Nephron (organoid): ENCODE results near the gene LTF.

Source experiments
- H3K27ac Mint-ChIP-seq, 3 experiments: 2 replicates each; pipeline ENCODE4 v1.8.0; 2020; ENCODE audit warnings: mixed read lengths in 3 of 3, mild to moderate bottlenecking in 2 of 3, moderate library complexity in 1 of 3
- H3K27me3 Mint-ChIP-seq: 2 replicates; pipeline ENCODE4 v1.8.0; 2021; ENCODE audit warnings: low read depth, mild to moderate bottlenecking, moderate library complexity, mixed read lengths
- H3K36me3 Mint-ChIP-seq: 2 replicates; pipeline ENCODE4 v1.8.0; 2020; ENCODE audit warnings: low read depth, mixed read lengths
- H3K4me1 Mint-ChIP-seq: 2 replicates; pipeline ENCODE4 v1.8.0; 2020; ENCODE audit warnings: mixed read lengths
- H3K4me3 Mint-ChIP-seq, 3 experiments: 2 replicates each; pipeline ENCODE4 v1.8.0; 2020; ENCODE audit warnings: mild to moderate bottlenecking in 3 of 3, mixed read lengths in 3 of 3, moderate library complexity in 2 of 3
- H3K9me3 Mint-ChIP-seq: 2 replicates; pipeline ENCODE4 v1.8.0; 2020; ENCODE audit warnings: mixed read lengths
- CTCF ChIP-seq, 3 experiments: fragments of 200-600 bp; sonication (generic); IDR thresholded peaks; one replicate each; pipeline ENCODE4 v1.5.0; 2021; ENCODE audit warnings: antibody characterized with exemption in 3 of 3; ENCODE audit not compliant: unreplicated experiment in 3 of 3

LTF gene

GRCh38 chr3:46478341-46478740 is 13.6 kb upstream of the LTF start:
- Mint-ChIP-seq H3K27me3 (peaks cover 31% of the 10 kb centered on the region), H3K36me3 (no peaks in the 10 kb centered on the region)

GRCh38 chr3:46477756-46478155 is 13.1 kb upstream of the LTF start:
- Mint-ChIP-seq H3K4me3 (no peak overlapping the region), H3K27me3 (peaks cover 35% of the 10 kb centered on the region), H3K36me3 (no peaks in the 10 kb centered on the region), H3K27ac (no peak overlapping the region), H3K9me3 (peaks cover 15% of the 10 kb centered on the region), H3K4me1 (no peaks in the 10 kb centered on the region)
- TF ChIP-seq CTCF (IDR thresholded peaks at IDR 0.05; ENCODE audit: unreplicated experiment in 3 of 3) = no peak

More at GRCh38 chr3:46478341-46478740, 13.6 kb upstream of the LTF start:
- Mint-ChIP-seq H3K4me3 (no peak overlapping the region), H3K27ac (no peak overlapping the region), H3K9me3 (peaks cover 15% of the 10 kb centered on the region), H3K4me1 (peaks cover 4% of the 10 kb centered on the region)
- TF ChIP-seq CTCF (IDR thresholded peaks at IDR 0.05; ENCODE audit: unreplicated experiment in 3 of 3) = no peak

- Mint-ChIP-seq H3K27me3 (peaks cover 40% of the 10 kb centered on the region), H3K27ac (no peak overlapping the region), H3K9me3 (peaks cover 15% of the 10 kb centered on the region), H3K36me3 (no peaks in the 10 kb centered on the region), H3K4me1 (no peaks in the 10 kb centered on the region), H3K4me3 (no peak overlapping the region)
- no peak for TF ChIP-seq CTCF (IDR thresholded peaks at IDR 0.05; ENCODE audit: unreplicated experiment in 3 of 3)
Observed at GRCh38 chr3:46477145-46477544, 12.4 kb upstream of the LTF start.

GRCh38 chr3:46472736-46473135 is 8.0 kb upstream of the LTF start:
- TF ChIP-seq CTCF (IDR thresholded peaks at IDR 0.05; ENCODE audit: unreplicated experiment in 3 of 3) = no peak
- Mint-ChIP-seq H3K27me3 (peaks cover 36% of the 10 kb centered on the region), H3K4me1 (peaks cover 6% of the 10 kb centered on the region), H3K4me3 (no peak overlapping the region), H3K27ac (no peak overlapping the region), H3K36me3 (no peaks in the 10 kb centered on the region), H3K9me3 (peaks cover 15% of the 10 kb centered on the region)

- no peaks in the 10 kb centered on the region for H3K36me3 Mint-ChIP-seq
- no peak for TF ChIP-seq CTCF (IDR thresholded peaks at IDR 0.05; ENCODE audit: unreplicated experiment in 3 of 3)
- peaks cover 37% of the 10 kb centered on the region for H3K27me3 Mint-ChIP-seq
- H3K27ac Mint-ChIP-seq = no peak overlapping the region
- H3K4me3 Mint-ChIP-seq = no peak overlapping the region
- H3K9me3 Mint-ChIP-seq = peaks cover 15% of the 10 kb centered on the region
- peaks cover 6% of the 10 kb centered on the region for H3K4me1 Mint-ChIP-seq
Observed at GRCh38 chr3:46471371-46471914, 6.7 kb upstream of the LTF start.

- Mint-ChIP-seq H3K36me3 (no peaks in the 10 kb centered on the region), H3K4me3 (no peak overlapping the region)
- no peak for TF ChIP-seq CTCF (IDR thresholded peaks at IDR 0.05; ENCODE audit: unreplicated experiment in 3 of 3)
Observed at GRCh38 chr3:46470831-46471230, 6.1 kb upstream of the LTF start.

More at GRCh38 chr3:46470831-46471230, 6.1 kb upstream of the LTF start:
- no peak overlapping the region for H3K27ac Mint-ChIP-seq
- H3K9me3 Mint-ChIP-seq = peaks cover 15% of the 10 kb centered on the region
- peaks cover 40% of the 10 kb centered on the region for H3K27me3 Mint-ChIP-seq
- peaks cover 6% of the 10 kb centered on the region for H3K4me1 Mint-ChIP-seq
